K562 (cell line): ENCODE measurements around the gene IFI30.

Experiments used
- MAFK ChIP-seq: IDR thresholded peaks from 2 replicates; pipeline ENCODE4 v1.6.1; 2011; ENCODE audit warnings: low read length, improper control_type of control experiment
- PML ChIP-seq: IDR thresholded peaks from 2 replicates; pipeline ENCODE4 v1.6.1; 2012; ENCODE audit warnings: low read length, inconsistent platforms
- ZZZ3 ChIP-seq: fragments of 450-650 bp; IDR thresholded peaks from 2 replicates; pipeline ENCODE4 v1.6.1; 2016; ENCODE audit warnings: antibody characterized with exemption, mild to moderate bottlenecking, moderate library complexity
- TF ChIP-seq, protein P1 (sequence below), 3 experiments: IDR thresholded peaks in 2 of 3; conservative IDR thresholded peaks in 1 of 3; 2 replicates each; pipeline ENCODE4 v1.5.1; 2011 to 2012; ENCODE audit warnings: low read length in 3 of 3, mild to moderate bottlenecking in 3 of 3, control low read depth in 2 of 3, improper control_type of control experiment in 1 of 3, inconsistent platforms in 1 of 3, low read depth in 1 of 3, mixed read lengths in 1 of 3, moderate library complexity in 1 of 3; ENCODE audit not compliant: insufficient read depth in 2 of 3
- TF ChIP-seq, protein P2 (sequence below): sonication (generic); formaldehyde crosslinking; IDR thresholded peaks from 2 replicates; pipeline ENCODE4 v1.8.1; 2023; ENCODE audit warnings: mild to moderate bottlenecking, missing genetic modification reagents

DNA sequence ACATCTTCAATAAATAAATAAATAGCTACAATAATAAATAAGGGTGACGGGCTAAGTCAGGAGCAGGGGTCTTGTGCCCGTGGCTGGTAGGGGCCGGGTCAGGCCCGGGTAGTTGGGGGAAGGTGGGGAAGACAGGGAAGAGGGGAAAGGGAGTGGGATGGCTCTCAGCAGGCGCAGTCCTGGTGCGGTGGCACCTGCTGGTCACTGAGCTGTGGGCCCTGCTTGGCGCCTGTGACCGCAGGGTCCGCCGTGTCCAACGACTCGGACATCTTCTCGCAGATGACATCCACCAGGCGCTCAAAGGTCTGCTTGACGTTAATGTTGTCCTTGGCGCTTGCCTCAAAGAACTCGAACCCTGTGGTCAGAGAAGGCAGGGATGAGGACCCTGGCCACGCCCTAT lies 23.7 kb downstream of the IFI30 start:
- no peak for TF ChIP-seq MAFK
- no peak for TF ChIP-seq ZZZ3
- no peak for TF ChIP-seq PML
- TF ChIP-seq, protein P1, sequence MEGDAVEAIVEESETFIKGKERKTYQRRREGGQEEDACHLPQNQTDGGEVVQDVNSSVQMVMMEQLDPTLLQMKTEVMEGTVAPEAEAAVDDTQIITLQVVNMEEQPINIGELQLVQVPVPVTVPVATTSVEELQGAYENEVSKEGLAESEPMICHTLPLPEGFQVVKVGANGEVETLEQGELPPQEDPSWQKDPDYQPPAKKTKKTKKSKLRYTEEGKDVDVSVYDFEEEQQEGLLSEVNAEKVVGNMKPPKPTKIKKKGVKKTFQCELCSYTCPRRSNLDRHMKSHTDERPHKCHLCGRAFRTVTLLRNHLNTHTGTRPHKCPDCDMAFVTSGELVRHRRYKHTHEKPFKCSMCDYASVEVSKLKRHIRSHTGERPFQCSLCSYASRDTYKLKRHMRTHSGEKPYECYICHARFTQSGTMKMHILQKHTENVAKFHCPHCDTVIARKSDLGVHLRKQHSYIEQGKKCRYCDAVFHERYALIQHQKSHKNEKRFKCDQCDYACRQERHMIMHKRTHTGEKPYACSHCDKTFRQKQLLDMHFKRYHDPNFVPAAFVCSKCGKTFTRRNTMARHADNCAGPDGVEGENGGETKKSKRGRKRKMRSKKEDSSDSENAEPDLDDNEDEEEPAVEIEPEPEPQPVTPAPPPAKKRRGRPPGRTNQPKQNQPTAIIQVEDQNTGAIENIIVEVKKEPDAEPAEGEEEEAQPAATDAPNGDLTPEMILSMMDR (IDR thresholded peaks at IDR 0.05 in 2 of 3, conservative IDR thresholded peaks at IDR 0.05 in 1 of 3; ENCODE audit: insufficient read depth in 2 of 3, low read depth in 1 of 3, low read length in 3 of 3): no peak
- TF ChIP-seq, protein P2, sequence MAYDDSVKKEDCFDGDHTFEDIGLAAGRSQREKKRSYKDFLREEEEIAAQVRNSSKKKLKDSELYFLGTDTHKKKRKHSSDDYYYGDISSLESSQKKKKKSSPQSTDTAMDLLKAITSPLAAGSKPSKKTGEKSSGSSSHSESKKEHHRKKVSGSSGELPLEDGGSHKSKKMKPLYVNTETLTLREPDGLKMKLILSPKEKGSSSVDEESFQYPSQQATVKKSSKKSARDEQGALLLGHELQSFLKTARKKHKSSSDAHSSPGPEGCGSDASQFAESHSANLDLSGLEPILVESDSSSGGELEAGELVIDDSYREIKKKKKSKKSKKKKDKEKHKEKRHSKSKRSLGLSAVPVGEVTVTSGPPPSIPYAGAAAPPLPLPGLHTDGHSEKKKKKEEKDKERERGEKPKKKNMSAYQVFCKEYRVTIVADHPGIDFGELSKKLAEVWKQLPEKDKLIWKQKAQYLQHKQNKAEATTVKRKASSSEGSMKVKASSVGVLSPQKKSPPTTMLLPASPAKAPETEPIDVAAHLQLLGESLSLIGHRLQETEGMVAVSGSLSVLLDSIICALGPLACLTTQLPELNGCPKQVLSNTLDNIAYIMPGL (CRISPR knock-in tag): no peak
